GM12878 (cell line): ENCODE measurements around the gene ERCC1. TPM values are rescaled to one million over a fixed set of nuclear protein-coding genes. Genes with fewer than 3 reads are reported as not detected.
A peak's percentile ranks its signal among the peaks of the same experiment; 100 is the strongest.

ENCODE experiments used
- ATAC-seq: fragments of 200-7000 bp; cut with Tn5 transposase; 3 replicates; pipeline ENCODE4 v1.9.1; 2020; ENCODE audit warnings: mild to moderate bottlenecking, moderate library complexity
- BruUV-seq: library from RNA; stranded (reverse); fragments of 400-500 nt; replicated peaks from 2 replicates; lab custom pipeline; 2021; lab: Mats Ljungman, UMichigan
- CTCF ChIA-PET: fragments of 300-600 bp; sonication (Branson Sonifier 250); formaldehyde crosslinking; extraction: SDS; loops from one replicate; lab custom pipeline; 2021; ENCODE audit warnings: inconsistent platforms; lab: Yijun Ruan, JAX
- POLR2A ChIA-PET: fragments of 350-600 bp; formaldehyde crosslinking; extraction: SDS; loops from one replicate; lab custom pipeline; 2021; ENCODE audit warnings: inconsistent platforms; lab: Charles Lee
- RAD21 ChIA-PET: fragments of 300-600 bp; sonication (Branson Sonifier 250); formaldehyde crosslinking; loops from one replicate; lab custom pipeline; 2023; ENCODE audit warnings: antibody characterized with exemption; ENCODE audit not compliant: unreplicated experiment; lab: Charles Lee
- SMC1A ChIA-PET: fragments of 300-600 bp; sonication (Branson Sonifier 250); formaldehyde crosslinking; loops from one replicate; lab custom pipeline; 2023; ENCODE audit not compliant: unreplicated experiment, uncharacterized antibody; lab: Charles Lee
- DNase-seq: peaks from one replicate; pipeline ENCODE4 v3.0.0-alpha.2; 2011; ENCODE audit warnings: low read depth, low spot score
- FAIRE-seq: peaks from 3 replicates; lab custom pipeline; 2011; peaks lifted over from hg19 to GRCh38; lab: Jason Lieb, UNC
- H2AFZ ChIP-seq: 2 replicates; pipeline ENCODE4 v1.6.0; 2011; ENCODE audit warnings: low read depth, low read length, control low read depth; ENCODE audit not compliant: control insufficient read depth
- H3K27ac ChIP-seq: 2 replicates; pipeline ENCODE4 v1.5.1; 2011; ENCODE audit warnings: control low read depth; ENCODE audit not compliant: control insufficient read depth, insufficient read depth
- H3K27me3 ChIP-seq, 2 experiments: replicated peaks in 1 of 2; 2 replicates each; pipeline versions ENCODE4 v1.6.0 to v1.6.1; 2011; ENCODE audit warnings: low read length in 1 of 2; ENCODE audit not compliant: control insufficient read depth in 2 of 2, insufficient read depth in 2 of 2
- H3K36me3 ChIP-seq, 2 experiments: 2 replicates each; pipeline ENCODE4 v1.5.1; 2011; ENCODE audit warnings: low read length in 1 of 2; ENCODE audit not compliant: control insufficient read depth in 2 of 2, insufficient read depth in 2 of 2
- H3K4me1 ChIP-seq: 2 replicates; pipeline ENCODE4 v1.6.1; 2011; ENCODE audit warnings: mild to moderate bottlenecking, low read length, moderate library complexity, mixed read lengths; ENCODE audit not compliant: control insufficient read depth, insufficient read depth
- H3K4me2 ChIP-seq: 2 replicates; pipeline ENCODE4 v1.6.0; 2011; ENCODE audit warnings: control low read depth; ENCODE audit not compliant: control insufficient read depth, insufficient read depth
- H3K4me3 ChIP-seq: fragments of 200-600 bp; sonication (generic); 2 replicates; pipeline ENCODE4 v1.5.1; 2016
- H3K79me2 ChIP-seq: 2 replicates; pipeline ENCODE4 v1.6.0; 2011; ENCODE audit warnings: low read length; ENCODE audit not compliant: control insufficient read depth, insufficient read depth
- H3K9ac ChIP-seq: 2 replicates; pipeline ENCODE4 v1.8.0; 2011; ENCODE audit warnings: low read length, control low read depth, mixed read lengths; ENCODE audit not compliant: control insufficient read depth, insufficient read depth
- H3K9me3 ChIP-seq: replicated peaks from 3 replicates; pipeline ENCODE4 v1.5.1; 2011; ENCODE audit warnings: mild to moderate bottlenecking, low read length; ENCODE audit not compliant: control insufficient read depth, insufficient read depth
- H4K20me1 ChIP-seq: 2 replicates; pipeline ENCODE4 v1.6.0; 2011; ENCODE audit not compliant: control insufficient read depth, insufficient read depth
- CHD4 ChIP-seq: fragments of 200-600 bp; sonication (generic); IDR thresholded peaks from 2 replicates; pipeline ENCODE4 v1.6.1; 2016; ENCODE audit warnings: mild to moderate bottlenecking
- CTCF ChIP-seq, 3 experiments: IDR thresholded peaks in 2 of 3; conservative IDR thresholded peaks in 1 of 3; 2 replicates each; pipeline ENCODE4 v1.5.1; 2011; ENCODE audit warnings: low read depth in 3 of 3, low read length in 3 of 3, mild to moderate bottlenecking in 3 of 3, control low read depth in 2 of 3, moderate library complexity in 2 of 3, inconsistent platforms in 1 of 3, mixed read lengths in 1 of 3; ENCODE audit not compliant: control insufficient read depth in 2 of 3, insufficient read depth in 1 of 3; ENCODE audit errors: extremely low read depth in 1 of 3
- ETV6 ChIP-seq, 2 experiments: fragments of 450-650 bp in 1 of 2; IDR thresholded peaks in 1 of 2; conservative IDR thresholded peaks in 1 of 2; 2 replicates each; pipeline ENCODE4 v1.6.1; 2014; ENCODE audit warnings: antibody characterized with exemption in 1 of 2, borderline replicate concordance in 1 of 2, low read depth in 1 of 2, mild to moderate bottlenecking in 1 of 2, moderate library complexity in 1 of 2
- JUNB ChIP-seq: IDR thresholded peaks from 2 replicates; pipeline ENCODE4 v1.6.1; 2016; ENCODE audit warnings: antibody characterized with exemption, mild to moderate bottlenecking
- NFYB ChIP-seq: IDR thresholded peaks from 2 replicates; pipeline ENCODE4 v1.6.1; 2011; ENCODE audit warnings: low read depth, mild to moderate bottlenecking, low read length, improper control_type of control experiment, moderate library complexity; ENCODE audit not compliant: insufficient read depth
- ZNF384 ChIP-seq: IDR thresholded peaks from 2 replicates; pipeline ENCODE4 v1.6.1; 2012; ENCODE audit warnings: low read depth, mild to moderate bottlenecking, low read length, improper control_type of control experiment, borderline replicate concordance
- WGBS: methylation state at CpG from one replicate; pipeline ENCODE4 v1.1.6; 2016; ENCODE audit warnings: low lambda C conversion rate; ENCODE audit not compliant: insufficient replicate concordance, insufficient coverage; ENCODE audit errors: missing lambda C conversion rate; 5-methylcytosine and 5-hydroxymethylcytosine counted together
- in situ Hi-C: fragments of 300-500 bp; cut with MboI; formaldehyde crosslinking; loops from 9 replicates; pipeline ENCODE4 v1.14.3; 2018; ENCODE audit warnings: mixed read lengths
- intact Hi-C: fragments of 100-400 bp; cut with micrococcal nuclease; formaldehyde crosslinking; loops from one replicate; pipeline ENCODE4 v1.14.2; 2022; ENCODE audit not compliant: unreplicated experiment
- polyA plus RNA-seq, 11 experiments: library from polyadenylated mRNA; depleted of rRNA in 4 of 11; unstranded in 6 of 11; stranded (reverse) in 5 of 11; fragments of >200 nt; fragmentation: Nextera tagmentation in 4 of 11; fragmentation: Illumina TruSeq in 1 of 11; extraction: Ambion mirVana in 4 of 11; extraction: Trizol in 1 of 11; gene quantifications; 1 replicate in 1 of 11; 2 replicates in 10 of 11; pipeline versions ENCODE4 v1.2.1 to v1.2.3, GENCODE V29; 2011 to 2016; ENCODE audit warnings: inconsistent platforms in 2 of 11, missing spikeins in 2 of 11, low read depth in 1 of 11
- total RNA-seq, 4 experiments: library from RNA; depleted of rRNA in 3 of 4; stranded (reverse); fragments of >200 nt in 3 of 4; fragmentation: Illumina TruSeq in 1 of 4; extraction: Trizol in 1 of 4; gene quantifications; 2 replicates each; pipeline versions ENCODE4 v1.2.1 to v1.2.3, GENCODE V29; 2013 to 2021
- TF ChIP-seq, protein P1 (sequence below): fragments of 450-650 bp; formaldehyde crosslinking; IDR thresholded peaks from 2 replicates; pipeline ENCODE4 v1.4.0; 2020; ENCODE audit warnings: mild to moderate bottlenecking, moderate library complexity

The ERCC1 gene
- total and polyA plus RNA-seq, 10 of the 15 experiments (the other 5 are each of a cell fraction or from before 2014, with no cell fraction given), result 14.7 to 104 (median 61.1) TPM

DNA sequence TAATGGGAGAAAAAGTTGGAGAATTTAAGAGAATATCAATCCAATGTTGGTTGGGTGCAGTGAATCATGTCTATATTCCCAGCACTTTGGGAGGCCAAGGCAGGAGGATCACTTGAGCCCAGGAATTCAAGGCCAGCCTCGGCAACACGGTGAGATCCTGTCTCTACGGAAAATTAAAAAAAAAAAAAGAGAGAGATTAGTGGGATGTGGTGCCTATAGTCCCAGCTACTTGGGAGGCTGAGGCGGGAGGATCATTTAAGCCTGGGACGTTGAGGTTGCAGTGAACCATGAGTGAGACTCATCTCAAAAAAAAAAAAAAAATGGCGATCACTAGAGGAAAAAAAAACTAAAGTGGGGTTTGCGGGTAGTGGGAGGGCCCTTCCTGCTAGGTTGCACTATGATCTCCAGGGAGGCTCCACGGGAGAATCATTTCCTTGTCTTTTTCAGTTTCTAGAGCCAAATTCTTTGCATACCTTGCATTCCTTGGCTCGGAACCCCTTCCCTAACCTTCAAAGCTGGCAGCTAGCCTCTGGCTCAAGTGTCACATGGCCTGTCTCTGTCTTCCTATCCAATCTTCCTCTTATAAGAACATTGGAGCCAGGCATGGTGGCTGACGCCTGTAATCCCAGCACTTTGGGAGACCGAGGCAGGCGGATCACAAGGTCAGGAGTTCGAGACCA, 47.5 kb downstream of the ERCC1 start:
- H3K27ac ChIP-seq, result no peak overlapping the region
- no peak overlapping the region for H3K4me3 ChIP-seq
- BruUV-seq, result no TSS peak
- no peak overlapping the region for H2AFZ ChIP-seq
- ChIA-PET SMC1A (no interaction called here), RAD21 (no interaction called here), CTCF (no interaction called here), POLR2A (interaction anchor here (0.6 kb wide), 1 partner anchor 876 kb away, joined by 4 read pairs; the partner anchor contains the start of gene ZNF180)
- no peak overlapping the region for H3K9ac ChIP-seq
- TF ChIP-seq ZNF384 (0 out of 2 replicates have a peak, but pooled peaks have one; percentile 11), CHD4 (no peak)
- no peak overlapping the region for H3K4me2 ChIP-seq
- ATAC-seq, result no peak
- in situ Hi-C loops, result no loop called here
- no peaks in the 10 kb centered on the region for H3K79me2 ChIP-seq
- 55% methylated on average over 12 of the region's 13 CpGs for WGBS
- no peak for FAIRE-seq
- peaks cover 4% of the 10 kb centered on the region for H3K4me1 ChIP-seq
- intact Hi-C loops, result no loop called here
- H3K27me3 ChIP-seq, result no peaks in the 10 kb centered on the region
- no peaks in the 10 kb centered on the region for H4K20me1 ChIP-seq
- no peaks in the 10 kb centered on the region for H3K36me3 ChIP-seq
- no peak for DNase-seq
- H3K9me3 ChIP-seq, result no peaks in the 10 kb centered on the region

- FAIRE-seq, result peak; percentile 96
- TF ChIP-seq JUNB (no peak), ETV6 (conservative IDR thresholded peaks at IDR 0.05 in 1 of 2, IDR thresholded peaks at IDR 0.05 in 1 of 2; ENCODE audit: borderline replicate concordance in 1 of 2, low read depth in 1 of 2) (no peak), CTCF (IDR thresholded peaks at IDR 0.05 in 2 of 3, conservative IDR thresholded peaks at IDR 0.05 in 1 of 3; ENCODE audit: control insufficient read depth in 2 of 3, extremely low read depth in 1 of 3, insufficient read depth in 1 of 3, low read depth in 3 of 3, low read length in 3 of 3) (no peak), NFYB (peak; percentile 97)
- TF ChIP-seq, protein P1, sequence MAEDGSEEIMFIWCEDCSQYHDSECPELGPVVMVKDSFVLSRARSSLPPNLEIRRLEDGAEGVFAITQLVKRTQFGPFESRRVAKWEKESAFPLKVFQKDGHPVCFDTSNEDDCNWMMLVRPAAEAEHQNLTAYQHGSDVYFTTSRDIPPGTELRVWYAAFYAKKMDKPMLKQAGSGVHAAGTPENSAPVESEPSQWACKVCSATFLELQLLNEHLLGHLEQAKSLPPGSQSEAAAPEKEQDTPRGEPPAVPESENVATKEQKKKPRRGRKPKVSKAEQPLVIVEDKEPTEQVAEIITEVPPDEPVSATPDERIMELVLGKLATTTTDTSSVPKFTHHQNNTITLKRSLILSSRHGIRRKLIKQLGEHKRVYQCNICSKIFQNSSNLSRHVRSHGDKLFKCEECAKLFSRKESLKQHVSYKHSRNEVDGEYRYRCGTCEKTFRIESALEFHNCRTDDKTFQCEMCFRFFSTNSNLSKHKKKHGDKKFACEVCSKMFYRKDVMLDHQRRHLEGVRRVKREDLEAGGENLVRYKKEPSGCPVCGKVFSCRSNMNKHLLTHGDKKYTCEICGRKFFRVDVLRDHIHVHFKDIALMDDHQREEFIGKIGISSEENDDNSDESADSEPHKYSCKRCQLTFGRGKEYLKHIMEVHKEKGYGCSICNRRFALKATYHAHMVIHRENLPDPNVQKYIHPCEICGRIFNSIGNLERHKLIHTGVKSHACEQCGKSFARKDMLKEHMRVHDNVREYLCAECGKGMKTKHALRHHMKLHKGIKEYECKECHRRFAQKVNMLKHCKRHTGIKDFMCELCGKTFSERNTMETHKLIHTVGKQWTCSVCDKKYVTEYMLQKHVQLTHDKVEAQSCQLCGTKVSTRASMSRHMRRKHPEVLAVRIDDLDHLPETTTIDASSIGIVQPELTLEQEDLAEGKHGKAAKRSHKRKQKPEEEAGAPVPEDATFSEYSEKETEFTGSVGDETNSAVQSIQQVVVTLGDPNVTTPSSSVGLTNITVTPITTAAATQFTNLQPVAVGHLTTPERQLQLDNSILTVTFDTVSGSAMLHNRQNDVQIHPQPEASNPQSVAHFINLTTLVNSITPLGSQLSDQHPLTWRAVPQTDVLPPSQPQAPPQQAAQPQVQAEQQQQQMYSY (CRISPR knock-in tag), result no peak
Measured at GRCh38 chr19:45370410-45371204, 53.1 kb downstream of the ERCC1 start, which contains the start of gene ERCC2. ERCC2 (minus strand) TSS chr19:45370573; CDS start chr19:45370540, 33 bp downstream.

More at GRCh38 chr19:45370410-45371204, 53.1 kb downstream of the ERCC1 start, which contains the start of gene ERCC2:
- Histone ChIP-seq H2AFZ (peak within 1 kb of the TSS; percentile 92), H3K27ac (peak within 1 kb of the TSS; percentile 75), H4K20me1 (no peaks in the 10 kb centered on the region), H3K36me3 (no peaks in the 10 kb centered on the region), H3K4me1 (no peaks in the 10 kb centered on the region; the same call in 1 of the 2 replicates), H3K4me3 (peak within 1 kb of the TSS; percentile 88), H3K4me2 (peak within 1 kb of the TSS; percentile 96), H3K79me2 (peaks cover 9% of the 10 kb centered on the region), H3K9me3 (no peaks in the 10 kb centered on the region), H3K27me3 (no peaks in the 10 kb centered on the region), H3K9ac (peak within 1 kb of the TSS; percentile 73)
- peak; percentile 100 for ATAC-seq
- TSS peak; percentile 87 for BruUV-seq
- ChIA-PET POLR2A (interaction anchor here (0.6 to 0.9 kb wide), 3 partner anchors 9 to 35 kb away, joined by 3 to 7 read pairs (median 3); no protein-coding TSS in a partner anchor), SMC1A (interaction anchor here (1.3 kb wide), 1 partner anchor 31 kb away, joined by 4 read pairs; no protein-coding TSS in a partner anchor), RAD21 (interaction anchor here (0.8 to 1.1 kb wide), 2 partner anchors 34 to 108 kb away, joined by 3 read pairs; partner anchors contain the start of gene PPP1R13L), CTCF (interaction anchor here (1.0 to 2.2 kb wide), 3 partner anchors 32 to 69 kb away, joined by 3 to 5 read pairs (median 3); no protein-coding TSS in a partner anchor)
- intact Hi-C loops, result no loop called here
- peak; percentile 96 for DNase-seq
- in situ Hi-C loops, result no loop called here
- WGBS, result 3% methylated on average over 50 of the region's 55 CpGs
